ENCODE results near the gene SYT9. TPM values are rescaled to one million over a fixed set of nuclear protein-coding genes. Genes with fewer than 3 reads are reported as not detected.

The SYT9 gene, protein sequence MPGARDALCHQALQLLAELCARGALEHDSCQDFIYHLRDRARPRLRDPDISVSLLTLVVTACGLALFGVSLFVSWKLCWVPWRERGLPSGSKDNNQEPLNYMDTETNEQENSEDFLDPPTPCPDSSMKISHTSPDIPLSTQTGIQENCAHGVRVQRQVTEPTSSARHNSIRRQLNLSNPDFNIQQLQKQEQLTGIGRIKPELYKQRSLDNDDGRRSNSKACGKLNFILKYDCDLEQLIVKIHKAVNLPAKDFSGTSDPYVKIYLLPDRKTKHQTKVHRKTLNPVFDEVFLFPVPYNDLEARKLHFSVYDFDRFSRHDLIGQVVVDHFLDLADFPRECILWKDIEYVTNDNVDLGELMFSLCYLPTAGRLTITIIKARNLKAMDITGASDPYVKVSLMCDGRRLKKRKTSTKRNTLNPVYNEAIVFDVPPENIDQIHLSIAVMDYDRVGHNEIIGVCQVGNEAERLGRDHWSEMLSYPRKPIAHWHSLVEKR
- not detected for polyA plus RNA-seq (2012; ENCODE audit: insufficient read depth, insufficient read length)

GRCh38 chr11:7251836-7252682, at the start of gene SYT9:
TSS of gene SYT9 (plus strand) at chr11:7251904. CDS start at chr11:7252187, 283 bp downstream.
- no peak for DNase-seq (ENCODE audit: low read depth, low spot score)
- H3K4me3 ChIP-seq (ENCODE audit: low read length) = no peak within 1 kb of the TSS

- no peak overlapping the region for H3K4me3 ChIP-seq (ENCODE audit: low read length)
- no peak for DNase-seq (ENCODE audit: low read depth, low spot score)
Measured at GRCh38 chr11:7202412-7202811, 49.3 kb upstream of the SYT9 start.

GRCh38 chr11:7204778-7205177, 46.9 kb upstream of the SYT9 start:
- no peak for DNase-seq (ENCODE audit: low read depth, low spot score)
- H3K4me3 ChIP-seq (ENCODE audit: low read length) = no peak overlapping the region

DNA sequence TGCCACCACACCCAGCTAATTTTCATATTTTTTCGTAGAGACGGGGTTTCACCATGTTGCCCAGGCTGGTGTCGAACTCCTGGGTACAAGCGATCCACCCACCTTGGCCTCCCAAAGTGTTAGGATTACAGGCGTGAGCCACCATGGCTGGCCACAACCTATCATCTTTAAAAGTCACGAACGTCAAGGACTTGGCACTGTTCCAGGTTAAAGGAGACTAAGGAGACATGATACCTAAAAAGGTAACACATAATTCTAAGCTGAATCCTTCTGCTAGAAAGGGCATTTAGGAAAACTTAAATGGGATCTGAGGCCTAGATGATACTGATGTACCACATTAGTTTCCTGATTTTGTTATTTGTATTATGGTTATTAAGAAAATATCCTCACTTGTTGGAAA, 43.3 kb upstream of the SYT9 start:
- no peak for DNase-seq (ENCODE audit: low read depth, low spot score)
- no peak overlapping the region for H3K4me3 ChIP-seq (ENCODE audit: low read length)

GRCh38 chr11:7219491-7219890, 32.2 kb upstream of the SYT9 start:
- H3K4me3 ChIP-seq (ENCODE audit: low read length) = no peak overlapping the region
- no peak for DNase-seq (ENCODE audit: low read depth, low spot score)

DNA sequence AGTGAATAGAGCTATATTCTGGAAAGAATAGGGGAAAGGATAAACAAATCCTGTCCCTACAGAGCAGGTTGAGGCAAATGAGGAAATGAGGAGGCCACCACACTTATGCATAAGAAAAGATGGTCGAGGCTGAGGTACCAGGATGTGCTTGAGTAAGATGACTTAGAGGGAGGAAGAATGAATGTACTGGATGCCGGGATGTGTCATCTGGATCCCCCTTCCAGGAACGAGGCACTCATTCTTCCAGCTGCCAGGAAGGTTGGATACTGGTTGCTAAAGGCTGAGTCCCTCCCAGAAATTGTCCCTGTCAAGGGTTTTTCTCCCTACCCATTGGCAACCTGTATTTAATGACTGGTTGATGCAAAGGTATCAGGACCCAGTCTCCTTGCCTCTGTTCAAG, 31.1 kb upstream of the SYT9 start:
- no peak overlapping the region for H3K4me3 ChIP-seq (ENCODE audit: low read length)
- no peak for DNase-seq (ENCODE audit: low read depth, low spot score)

DNA sequence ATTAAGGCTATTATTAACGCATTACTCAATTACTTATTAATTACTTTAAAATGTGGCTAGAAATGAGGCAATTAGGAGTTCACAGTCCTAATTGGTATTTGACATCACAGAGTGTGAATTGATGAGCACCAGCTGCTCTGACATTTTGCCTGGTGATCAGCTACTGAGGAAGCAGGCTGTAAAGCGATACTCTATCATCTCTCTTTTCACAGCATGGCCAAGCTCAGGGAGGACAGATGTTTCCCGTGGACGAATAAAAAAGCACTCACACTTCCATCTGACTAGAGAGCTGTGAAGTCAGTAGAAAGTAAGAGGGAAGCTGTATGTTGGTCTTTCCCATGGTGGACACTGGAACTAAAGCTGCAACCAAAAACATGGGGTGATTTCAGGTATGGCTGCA, 29.1 kb upstream of the SYT9 start:
- no peak overlapping the region for H3K4me3 ChIP-seq (ENCODE audit: low read length)
- DNase-seq (ENCODE audit: low read depth, low spot score) = no peak

DNA sequence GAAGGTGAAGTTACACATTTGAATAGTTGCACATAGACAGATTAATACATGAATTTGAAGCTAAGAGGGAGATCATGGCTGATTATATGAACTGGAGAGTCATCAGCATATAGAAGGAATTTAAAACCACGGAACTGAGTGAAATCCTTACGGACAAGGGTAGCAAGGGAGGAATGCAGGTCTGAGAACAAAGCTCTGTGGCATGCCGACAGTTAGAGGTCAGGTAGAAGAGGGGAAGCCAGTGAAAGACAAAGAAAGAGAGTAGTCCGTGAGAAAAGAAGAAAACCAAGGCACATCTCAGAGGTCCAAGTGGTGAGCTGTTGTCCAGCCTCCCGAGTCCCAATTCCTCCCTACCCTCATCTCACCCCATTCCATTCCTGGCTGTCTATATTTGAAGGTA, 11.8 kb upstream of the SYT9 start:
- H3K4me3 ChIP-seq (ENCODE audit: low read length) = no peak overlapping the region

GRCh38 chr11:7245341-7245740, 6.4 kb upstream of the SYT9 start:
- H3K4me3 ChIP-seq (ENCODE audit: low read length) = no peak overlapping the region
- no peak for DNase-seq (ENCODE audit: low read depth, low spot score)

More for the DNA sequence above, 11.8 kb upstream of the SYT9 start:
- DNase-seq (ENCODE audit: low read depth, low spot score) = no peak

DNA sequence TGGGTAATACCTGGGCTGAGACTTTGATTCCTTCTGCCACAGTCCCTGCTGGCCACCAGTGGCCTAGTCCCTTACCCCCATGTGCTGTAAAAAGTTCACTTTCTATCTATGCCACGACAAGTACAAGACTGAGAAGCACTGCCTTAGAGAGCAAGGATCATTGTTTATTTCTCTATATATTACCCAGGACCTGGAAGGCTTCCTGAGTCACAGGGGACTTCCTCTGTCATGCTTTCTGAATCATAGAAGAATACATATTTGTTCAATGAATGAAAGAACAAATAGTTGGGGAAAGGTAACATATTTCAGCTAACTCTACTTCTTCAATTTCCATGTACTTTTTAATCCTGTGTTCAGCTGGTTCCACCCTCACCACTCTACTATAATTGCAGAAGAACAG, 5.5 kb upstream of the SYT9 start:
- DNase-seq (ENCODE audit: low read depth, low spot score) = no peak
- H3K4me3 ChIP-seq (ENCODE audit: low read length) = no peak overlapping the region

GRCh38 chr11:7250166-7250565, 1.5 kb upstream of the SYT9 start:
- no peak for DNase-seq (ENCODE audit: low read depth, low spot score)
- H3K4me3 ChIP-seq (ENCODE audit: low read length) = no peak overlapping the region

GRCh38 chr11:7251487-7251835, 243 bp upstream of the SYT9 start:
- no peak for DNase-seq (ENCODE audit: low read depth, low spot score)
- no peak overlapping the region for H3K4me3 ChIP-seq (ENCODE audit: low read length)

DNA sequence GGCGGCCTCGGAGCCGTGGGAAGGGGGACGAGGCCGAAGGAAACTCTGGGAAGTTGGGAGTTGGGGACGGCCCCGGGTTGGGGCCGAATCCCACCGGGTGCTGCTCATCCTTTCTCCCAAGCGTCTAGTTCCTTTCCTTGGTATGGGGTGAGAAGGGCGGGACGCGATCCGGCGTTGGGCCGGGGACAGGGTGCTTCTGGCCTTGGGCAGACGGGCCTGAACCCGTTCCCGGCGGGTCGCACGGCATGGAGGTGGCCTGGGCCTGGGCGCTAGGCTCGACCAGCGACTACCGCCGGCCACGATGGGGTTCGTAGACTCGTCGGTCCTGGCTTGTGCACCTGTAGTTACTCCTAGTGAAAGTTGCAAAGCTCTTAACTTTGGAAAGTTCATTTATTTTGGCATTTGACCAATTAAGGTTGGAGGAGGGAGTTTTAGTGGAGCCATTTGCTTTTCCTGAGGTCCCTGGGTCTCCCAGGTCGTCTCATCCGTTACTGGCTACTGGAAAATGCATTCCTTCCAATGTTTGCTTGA, 1.0 kb downstream of the SYT9 start:
- H3K4me3 ChIP-seq (ENCODE audit: low read length) = no peak overlapping the region
- no peak for DNase-seq (ENCODE audit: low read depth, low spot score)

- DNase-seq (ENCODE audit: low read depth, low spot score) = no peak
- H3K4me3 ChIP-seq (ENCODE audit: low read length) = no peak overlapping the region
Measured at GRCh38 chr11:7253800-7254199, 2.1 kb downstream of the SYT9 start.

DNA sequence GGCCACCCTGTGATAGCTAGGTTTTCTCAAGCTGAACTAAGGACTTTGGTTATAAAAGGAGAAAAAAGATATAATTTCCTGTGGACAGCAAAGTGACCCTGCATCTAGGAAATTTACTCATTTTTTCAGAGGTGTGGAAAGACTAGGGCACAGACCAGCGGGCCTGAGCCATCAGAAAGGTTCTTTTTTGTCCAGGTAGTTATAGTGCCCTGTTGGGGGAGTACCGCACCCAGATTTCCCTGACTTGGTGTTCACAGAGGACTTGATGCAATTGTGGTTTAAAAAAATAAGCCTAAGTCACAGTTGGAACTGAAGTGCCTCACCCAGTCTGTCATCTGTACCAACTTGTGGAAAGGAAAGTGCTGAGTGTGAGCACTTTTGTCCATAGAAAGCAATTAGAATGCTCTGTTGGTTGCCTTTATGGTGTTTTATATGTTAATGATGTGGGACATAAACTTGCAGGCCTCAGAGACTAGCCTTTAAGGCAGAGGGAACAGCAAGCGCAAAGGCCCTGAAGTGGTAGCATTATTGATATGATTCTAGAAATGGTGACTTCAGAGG, 3.1 kb downstream of the SYT9 start:
- no peak overlapping the region for H3K4me3 ChIP-seq (ENCODE audit: low read length)
- DNase-seq (ENCODE audit: low read depth, low spot score) = no peak

DNA sequence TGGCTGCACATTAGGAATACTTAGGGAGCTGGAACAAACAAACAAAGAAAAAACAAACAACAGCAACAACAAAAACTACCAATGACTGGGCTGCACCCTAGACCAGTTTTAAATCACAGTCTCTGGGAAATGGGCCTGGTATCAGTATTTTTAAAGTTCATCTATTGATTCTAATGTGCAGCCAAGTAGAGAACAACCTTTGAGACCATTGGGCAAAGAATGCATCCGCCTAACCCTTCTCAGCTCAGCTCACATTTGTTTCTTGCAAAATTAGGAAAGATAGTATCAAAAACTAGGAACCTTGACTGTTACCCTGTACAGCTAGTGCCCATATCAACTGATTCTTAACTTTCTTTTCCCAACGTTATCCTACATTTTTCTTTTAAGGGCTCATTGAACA, 5.2 kb downstream of the SYT9 start:
- DNase-seq (ENCODE audit: low read depth, low spot score) = no peak
- H3K4me3 ChIP-seq (ENCODE audit: low read length) = no peak overlapping the region

DNA sequence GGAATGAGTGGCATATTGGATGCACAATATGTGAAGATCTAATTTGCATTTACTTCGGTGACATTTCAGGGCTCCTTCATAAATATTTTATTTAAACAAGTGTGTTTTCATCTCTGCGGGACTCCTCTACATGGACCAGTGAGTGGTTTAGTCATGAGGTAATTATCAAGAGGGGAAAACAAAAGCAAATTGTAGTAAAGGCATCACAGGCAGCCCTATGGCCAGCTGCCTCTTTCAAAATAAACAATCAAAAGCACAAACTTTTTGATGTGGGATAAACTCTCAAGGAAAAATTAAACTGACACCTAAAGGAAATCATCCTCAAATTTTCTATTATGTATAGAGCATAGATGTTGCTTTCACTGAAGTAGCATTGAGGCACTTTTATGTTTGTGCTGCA, 6.0 kb downstream of the SYT9 start:
- no peak for DNase-seq (ENCODE audit: low read depth, low spot score)
- H3K4me3 ChIP-seq (ENCODE audit: low read length) = no peak overlapping the region

DNA sequence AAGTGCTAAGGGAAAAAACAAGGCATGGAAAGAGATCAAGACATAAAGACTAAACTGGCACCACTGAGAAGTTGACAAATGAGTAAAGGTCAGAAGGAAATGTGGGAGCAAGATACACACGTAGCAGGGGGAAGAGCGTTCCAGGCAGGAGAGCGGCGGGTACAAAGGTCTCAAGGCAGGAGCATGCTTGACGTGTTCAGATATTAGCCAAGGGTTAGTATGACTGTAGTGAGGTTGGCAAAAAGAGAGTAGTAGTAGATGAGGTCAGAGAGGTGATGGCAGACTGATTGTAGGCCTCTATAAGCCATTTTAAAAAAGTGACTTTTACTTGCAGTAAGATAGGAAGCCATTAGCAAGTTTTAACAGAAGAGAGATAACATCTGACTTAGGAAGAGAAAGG, 9.9 kb downstream of the SYT9 start:
- DNase-seq (ENCODE audit: low read depth, low spot score) = no peak
- H3K4me3 ChIP-seq (ENCODE audit: low read length) = no peak overlapping the region

GRCh38 chr11:7262672-7263071, 11.0 kb downstream of the SYT9 start:
- DNase-seq (ENCODE audit: low read depth, low spot score) = no peak
- H3K4me3 ChIP-seq (ENCODE audit: low read length) = no peak overlapping the region

- no peak overlapping the region for H3K4me3 ChIP-seq (ENCODE audit: low read length)
- no peak for DNase-seq (ENCODE audit: low read depth, low spot score)
Measured at GRCh38 chr11:7263842-7264241, 12.1 kb downstream of the SYT9 start.
